Activated CD4-positive, alpha-beta T cell treated with anti-CD3 and anti-CD28 coated beads for 4 hours (primary cell): ENCODE measurements around the gene SOX30.

Experiments used
- DNase-seq, 2 donors: peaks; one replicate each; pipeline ENCODE4 v3.0.0-alpha.2; 2020

The SOX30 gene

DNA sequence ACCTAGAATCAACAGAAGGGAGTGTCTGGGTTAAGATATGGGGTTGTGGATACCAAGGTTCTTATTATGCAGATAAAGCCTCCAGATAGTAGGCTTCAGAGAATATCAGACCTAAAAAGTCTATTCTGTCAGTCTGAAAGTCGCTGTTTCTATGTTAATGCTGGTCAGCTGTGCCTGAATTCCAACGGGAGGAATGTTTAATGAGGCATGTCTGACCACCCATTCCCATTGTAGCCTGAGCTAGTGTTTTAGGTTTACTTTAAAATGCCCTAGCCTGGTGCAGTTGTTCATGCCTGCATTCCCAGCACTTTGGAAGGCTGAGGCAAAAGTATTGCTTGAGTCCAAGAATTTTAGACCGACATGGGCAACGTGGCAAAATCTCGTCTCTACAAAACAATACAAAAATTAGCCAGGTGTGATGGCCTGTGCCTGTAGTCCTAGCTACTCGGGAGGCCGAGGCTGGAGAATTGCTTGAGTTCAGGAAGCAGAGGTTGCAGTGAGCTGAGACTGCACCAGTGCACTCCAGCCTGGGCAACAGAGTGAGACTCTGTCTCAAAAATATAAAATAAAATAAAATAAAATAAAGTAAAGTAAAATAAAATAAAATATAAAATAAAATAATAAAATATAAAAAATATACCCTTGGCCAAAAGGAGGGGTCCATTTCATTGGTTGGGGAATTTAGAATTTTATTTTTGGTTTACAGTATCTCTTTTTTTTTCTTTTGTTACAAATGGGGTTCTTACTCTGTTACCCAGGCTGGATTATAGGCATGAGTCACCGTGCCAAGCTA, 7.8 kb upstream of the SOX30 start:
- no peak for DNase-seq

DNA sequence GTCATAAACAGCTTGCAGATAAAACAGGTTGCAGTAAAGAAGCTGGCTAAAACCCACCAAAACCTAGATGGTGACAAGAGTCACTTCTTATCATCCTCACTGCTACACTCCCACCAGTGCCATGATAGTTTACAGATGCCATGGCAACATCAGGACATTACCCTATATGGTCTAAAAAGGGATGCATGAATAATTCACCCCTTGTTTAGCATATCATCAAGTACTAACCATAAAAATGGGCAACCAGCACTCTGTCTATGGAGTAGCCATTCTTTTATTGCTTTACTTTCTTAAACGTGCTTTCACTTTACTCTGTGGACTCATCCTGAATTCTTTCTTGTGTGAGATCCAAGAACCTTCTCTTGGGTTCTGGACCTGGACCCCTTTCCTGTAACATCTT, 6.7 kb upstream of the SOX30 start:
- DNase-seq = no peak

DNA sequence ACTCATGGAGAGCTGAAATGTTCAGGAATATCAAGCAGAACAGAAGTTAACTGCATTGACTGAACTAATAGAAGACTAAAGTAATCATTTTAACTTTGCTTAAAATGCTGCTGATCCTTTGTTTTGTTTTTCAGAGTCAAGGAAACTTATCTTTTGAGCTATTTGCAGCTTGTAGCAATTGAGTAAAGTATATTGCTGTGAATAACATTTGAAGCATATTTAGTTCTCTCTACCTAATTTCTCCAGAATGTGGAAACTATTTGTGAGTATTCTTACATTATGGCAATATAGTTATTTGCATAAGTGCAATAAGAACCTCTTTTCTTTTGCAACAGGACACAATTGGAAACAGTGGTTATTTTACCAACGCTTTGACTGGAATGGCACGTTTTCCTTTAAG, 5.3 kb upstream of the SOX30 start:
- DNase-seq = no peak

DNA sequence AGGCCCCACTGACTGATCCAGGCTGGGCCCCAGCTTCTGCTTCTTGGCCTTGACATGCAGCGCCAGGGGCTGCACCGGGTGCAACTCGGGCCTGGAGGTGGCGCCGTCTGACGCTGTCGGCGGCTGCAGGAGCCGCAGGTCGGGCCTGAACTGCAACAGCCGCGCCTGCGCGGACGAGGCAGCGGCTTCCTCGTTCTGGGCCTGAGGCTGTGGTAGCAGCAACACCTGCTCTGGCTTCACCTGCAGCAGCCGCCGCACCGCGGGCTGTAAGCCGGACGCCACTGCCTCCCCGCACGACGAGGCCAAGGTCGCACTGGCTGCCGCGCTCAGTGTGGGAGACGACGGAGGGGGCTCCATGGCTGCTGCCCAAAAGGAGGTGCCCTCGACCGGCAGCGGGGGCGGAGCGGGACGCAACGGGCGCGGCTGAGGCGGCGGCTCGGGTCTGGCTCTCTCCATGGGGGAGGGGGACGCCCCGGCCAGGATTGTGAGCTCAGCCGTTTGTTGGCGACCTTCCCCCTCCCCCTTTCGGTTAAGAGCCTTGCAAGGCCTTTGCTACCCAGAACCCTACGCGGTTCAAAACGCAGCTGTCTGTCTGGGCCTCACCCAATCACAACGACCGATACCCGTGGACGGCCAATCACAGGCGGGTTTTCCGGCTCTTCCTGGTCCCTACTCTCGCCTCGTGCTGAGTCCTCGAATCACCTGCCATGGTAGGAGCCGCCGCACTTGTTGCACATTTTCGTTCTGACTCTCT, 438 bp downstream of the SOX30 start:
- DNase-seq = peak; percentile 77 to 82

DNA sequence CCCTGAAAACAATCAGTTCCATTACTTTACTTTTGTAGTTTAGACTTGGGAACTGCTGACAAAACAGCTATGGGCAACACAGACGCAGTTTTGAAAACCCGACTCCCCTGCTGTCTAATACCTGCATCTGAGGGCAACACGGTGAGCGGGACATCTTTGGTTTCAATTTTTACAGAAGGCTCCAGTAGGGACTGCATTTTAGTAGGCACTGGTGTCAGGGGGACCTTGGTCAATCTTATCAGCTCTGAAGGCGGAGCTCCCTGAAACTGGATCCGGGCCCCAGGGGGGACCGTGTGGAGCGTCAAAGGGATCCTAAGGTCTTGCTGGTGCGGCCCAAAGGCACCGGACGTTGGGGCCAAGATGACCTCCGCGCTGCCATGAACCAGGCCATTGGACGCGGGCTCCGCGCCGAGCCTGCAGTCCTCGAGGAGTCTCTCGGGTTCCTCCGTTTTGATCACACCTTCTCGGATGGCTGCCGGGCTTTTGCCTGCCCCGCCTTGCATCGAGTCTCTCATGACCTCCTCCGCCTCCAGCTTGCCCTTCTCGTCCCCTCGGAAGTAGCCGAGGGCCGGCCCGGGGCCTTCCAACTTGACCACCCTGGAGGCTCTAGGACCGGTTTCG, 1.1 kb downstream of the SOX30 start:
- no peak for DNase-seq

DNA sequence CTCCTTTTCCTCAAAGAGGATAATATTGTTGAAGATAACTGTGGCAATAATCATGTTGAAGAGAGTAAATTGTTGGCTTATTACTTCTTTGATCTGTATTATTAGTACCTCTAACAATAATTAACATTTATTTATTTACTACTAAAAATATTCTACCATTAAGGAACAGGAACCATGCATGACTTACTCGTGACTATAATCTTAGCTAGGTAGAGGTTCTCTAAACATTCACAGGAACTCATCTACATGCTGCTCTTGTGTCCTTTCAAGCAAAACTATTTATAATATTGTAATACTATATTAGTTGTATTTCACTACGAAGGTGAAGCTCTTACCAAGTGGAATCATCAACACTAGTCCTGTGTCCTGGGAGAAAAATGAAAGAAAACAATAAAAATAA, 3.1 kb downstream of the SOX30 start:
- no peak for DNase-seq

DNA sequence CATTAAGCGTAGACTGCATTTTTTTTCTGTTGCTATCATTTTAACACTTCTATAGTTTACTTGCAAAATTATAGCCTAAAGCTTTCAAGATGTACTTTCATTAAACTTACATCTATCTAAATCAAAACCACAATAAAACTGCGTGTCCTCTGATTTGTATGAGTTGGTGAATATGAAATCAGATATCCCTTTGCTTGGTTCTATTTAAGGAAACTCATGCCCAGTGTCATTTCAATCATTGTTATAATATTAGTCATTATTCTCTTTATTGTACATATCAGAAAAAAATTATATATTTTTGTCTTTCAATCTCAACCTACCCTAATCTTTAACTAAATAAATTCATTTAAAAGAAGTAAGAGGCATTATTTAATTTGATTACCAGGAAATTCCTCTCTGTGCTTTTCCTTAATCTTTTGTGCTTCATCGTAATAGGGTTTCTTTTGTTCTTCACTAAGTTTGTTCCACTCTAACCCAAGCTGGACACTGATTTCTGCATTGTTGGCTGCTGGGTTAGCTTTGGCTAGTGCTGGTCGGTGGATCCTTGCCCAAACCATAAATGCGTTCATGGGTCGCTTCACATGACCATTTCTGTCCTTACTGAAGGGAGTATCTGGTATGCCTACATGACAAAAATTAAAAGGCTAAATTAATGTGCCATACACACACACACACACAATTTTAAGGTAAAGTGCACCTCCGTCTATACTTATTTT, 3.8 kb downstream of the SOX30 start:
- no peak for DNase-seq

DNA sequence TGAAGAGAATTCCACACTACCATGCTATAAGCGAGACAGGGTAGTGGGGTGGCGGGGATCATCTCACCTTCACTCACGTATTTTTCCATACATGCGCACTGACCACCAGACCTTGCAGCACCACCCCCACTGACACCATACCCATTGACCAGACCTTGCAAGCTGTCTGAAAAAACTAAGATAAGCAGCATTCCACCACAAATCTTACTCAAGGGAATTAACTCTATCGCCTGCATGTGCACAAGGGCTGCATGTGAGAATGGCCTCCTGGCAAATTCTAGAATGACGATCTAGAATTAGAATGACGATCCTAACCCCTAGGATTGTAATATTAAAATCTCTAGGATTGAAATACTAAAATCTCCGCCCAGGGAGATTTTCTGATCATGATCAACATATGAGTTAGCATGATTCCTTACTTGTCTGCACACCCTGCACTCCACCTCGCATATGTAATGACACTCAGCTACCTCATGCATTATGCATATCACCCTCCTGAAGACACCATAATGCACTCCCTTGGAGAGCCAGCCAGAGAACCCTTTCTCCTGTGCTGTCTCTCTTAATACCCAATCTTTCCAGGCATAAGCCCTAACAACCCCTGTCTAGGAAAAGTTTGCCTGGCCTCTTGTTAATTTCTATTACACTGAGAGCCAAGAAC, 11.7 kb downstream of the SOX30 start:
- DNase-seq = no peak

DNA sequence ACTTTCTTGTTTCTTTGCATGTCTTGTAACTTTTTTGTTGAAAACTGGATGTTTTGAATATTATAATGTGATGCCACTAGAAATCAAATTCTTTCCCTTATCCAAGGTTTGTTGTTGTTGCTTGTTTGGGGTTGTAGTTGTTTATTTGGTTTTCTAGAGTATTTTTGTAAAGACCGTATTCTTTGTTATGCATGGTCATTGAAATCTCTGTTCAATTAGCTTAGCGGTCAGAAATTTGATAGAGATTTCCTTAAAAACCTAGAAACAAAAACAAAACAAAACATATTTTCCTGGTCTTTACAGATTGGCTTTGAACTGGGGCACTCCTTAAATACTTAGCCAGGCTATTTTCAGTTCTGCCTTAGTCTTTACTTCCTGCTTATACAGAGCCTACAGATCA, 21.9 kb downstream of the SOX30 start:
- no peak for DNase-seq

DNA sequence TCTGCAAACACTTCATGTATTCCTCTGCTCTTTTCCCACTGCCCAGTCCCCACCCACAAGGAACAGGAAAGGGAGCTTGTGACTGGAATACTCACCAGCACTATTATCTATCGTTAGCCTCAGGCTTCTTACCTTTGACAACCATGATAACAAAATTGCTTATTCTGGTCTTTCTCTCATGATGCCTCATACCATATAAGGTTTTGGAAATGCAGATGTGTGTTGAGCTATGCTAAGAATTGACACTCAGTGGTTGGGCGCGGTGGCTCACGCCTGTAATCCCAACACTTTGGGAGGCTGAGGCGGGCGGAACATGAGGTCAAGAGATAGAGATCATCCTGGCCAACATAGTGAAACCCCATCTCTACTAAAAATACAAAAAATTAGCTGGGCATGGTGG, 25.4 kb downstream of the SOX30 start:
- no peak for DNase-seq

DNA sequence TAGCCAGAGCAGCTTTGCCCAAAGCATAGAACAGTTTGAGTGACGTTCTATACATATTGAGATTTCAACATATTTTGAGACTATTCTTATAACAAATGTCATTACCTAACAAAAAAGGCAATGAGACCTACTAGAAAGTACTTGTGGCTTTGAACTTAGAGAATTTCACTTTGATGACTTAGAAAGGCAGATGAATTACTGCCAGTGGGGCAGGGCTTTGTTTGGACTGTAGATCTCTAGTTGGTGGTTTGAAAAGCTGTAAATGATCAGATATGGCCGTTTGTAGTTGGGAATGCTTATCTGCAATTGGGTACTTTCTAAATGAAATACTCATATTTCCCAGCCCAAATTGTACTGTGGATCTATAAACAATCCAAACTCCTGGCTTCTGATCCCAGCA, 28.1 kb downstream of the SOX30 start:
- no peak for DNase-seq

DNA sequence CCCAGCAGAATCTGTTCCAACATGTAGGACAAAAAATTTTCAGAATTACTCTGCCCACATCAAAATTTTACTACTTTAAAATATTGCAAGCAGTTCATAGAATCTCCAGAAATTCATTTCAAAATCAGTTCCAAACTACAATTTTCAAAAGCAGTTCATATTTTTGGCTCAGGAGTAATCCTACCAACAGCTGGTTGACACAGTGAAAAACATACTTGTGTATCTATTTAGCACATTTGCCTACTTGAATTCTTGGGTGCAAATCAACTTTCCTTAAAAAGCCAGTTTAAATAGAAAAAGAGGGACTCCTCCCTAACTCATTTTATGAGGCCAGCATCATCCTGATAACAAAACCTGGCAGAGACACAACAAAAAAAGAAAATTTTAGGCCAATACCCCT, 31.5 kb downstream of the SOX30 start:
- no peak for DNase-seq

DNA sequence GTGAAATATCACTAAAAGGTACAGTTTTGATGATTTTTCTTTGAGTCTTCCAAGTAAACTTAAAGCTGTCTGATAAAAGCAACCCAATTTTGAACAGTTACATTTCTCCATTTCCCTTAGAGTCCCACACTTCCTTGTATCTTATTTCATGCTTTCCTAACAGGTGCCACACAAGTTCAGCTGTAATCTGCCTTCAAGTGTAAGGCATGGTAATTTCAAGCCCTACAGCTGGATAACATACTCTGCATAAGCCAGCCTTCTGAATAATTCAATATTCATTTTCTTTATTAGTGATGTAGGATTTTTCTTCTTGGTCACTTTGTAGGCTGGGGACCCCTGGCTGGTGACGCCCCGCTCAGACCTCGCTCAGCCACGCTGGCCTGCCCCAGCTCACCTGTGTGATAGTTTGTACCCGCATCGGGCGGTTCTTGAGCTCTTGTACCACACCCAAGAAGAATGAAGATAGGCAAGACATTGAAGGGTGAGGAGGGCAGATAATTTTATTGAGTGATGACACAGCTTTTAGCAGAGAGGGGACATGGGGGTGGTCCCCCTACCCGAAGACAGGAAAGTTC, 34.0 kb downstream of the SOX30 start:
- DNase-seq = no peak

DNA sequence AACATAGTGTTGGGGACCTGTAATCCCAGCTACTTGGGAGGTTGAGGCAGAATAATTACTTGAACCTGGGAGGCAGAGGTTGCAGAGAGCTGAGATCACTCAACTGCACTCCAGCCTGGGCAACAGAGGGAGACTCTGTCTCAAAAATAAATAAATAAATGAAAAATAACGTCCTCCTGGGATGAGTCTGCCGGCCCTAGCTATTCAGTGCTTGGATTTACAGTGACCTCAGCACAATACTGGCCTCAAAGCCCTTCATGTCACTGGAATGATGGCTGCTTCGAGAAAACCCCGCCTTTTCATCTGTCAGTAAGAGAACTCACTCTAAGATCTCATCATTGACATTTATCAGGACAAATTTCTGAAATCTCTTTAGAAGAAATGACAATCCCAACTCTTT, 35.5 kb downstream of the SOX30 start:
- no peak for DNase-seq

DNA sequence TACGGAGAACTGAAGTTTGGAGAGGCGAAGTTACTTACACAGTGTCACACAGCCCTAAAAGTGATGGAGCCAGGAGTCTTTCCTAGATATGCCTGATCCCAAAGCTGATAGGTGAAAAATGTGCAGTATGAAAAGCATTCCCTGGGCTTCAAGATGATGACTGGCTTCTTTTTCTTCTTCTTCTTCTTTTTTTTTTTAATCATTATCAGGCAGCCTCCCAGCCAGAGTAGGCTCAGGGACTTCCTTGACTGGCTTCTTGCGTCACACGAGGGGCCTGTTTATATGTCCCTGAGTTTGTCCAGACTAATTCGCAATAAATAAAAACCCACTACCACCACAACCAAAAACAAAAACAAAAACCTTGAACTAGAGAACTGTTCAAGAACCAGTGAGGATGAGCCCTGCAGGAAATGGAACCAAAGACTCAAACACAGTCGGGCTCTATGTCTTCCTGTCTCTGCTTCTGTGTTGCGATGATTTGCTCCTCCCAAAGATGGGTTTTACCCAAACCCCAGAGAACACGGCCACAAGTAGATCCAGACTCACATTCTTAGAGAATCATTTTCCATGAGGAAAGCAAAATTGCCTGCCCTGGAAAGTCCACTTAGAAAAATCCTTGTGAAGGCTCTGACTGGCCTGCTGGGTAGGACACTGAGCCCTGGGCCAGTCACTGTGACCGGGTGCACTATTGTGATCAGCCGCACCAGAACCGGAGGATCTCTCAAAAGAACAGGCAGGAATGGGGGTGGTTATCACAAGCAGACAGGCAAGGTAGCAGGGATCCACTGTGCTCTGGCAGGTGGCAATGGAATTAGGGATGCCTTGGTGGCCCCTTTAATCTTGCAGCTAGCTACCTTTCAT, 38.6 kb downstream of the SOX30 start:
- DNase-seq = peak; percentile 16 to 27

DNA sequence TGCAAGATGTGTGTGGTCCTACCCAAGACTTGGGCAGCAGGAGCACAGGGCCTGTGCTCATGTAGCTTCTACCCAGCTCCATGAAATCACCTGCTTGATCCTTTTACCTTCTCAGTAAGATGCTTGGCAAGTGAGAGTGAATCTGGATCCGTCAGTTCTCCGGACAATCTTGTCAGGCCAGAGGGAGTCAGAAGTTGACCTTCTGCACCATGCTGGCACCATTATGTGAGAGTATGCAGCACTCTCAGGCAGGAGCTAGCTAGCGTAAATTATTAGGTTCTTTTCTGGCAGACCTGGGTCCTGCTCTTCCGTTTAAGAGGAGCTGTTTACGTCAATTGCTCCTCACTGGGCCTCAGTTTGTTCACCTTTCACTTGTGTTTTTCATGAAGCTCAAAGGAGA, 39.7 kb downstream of the SOX30 start:
- DNase-seq = no peak

DNA sequence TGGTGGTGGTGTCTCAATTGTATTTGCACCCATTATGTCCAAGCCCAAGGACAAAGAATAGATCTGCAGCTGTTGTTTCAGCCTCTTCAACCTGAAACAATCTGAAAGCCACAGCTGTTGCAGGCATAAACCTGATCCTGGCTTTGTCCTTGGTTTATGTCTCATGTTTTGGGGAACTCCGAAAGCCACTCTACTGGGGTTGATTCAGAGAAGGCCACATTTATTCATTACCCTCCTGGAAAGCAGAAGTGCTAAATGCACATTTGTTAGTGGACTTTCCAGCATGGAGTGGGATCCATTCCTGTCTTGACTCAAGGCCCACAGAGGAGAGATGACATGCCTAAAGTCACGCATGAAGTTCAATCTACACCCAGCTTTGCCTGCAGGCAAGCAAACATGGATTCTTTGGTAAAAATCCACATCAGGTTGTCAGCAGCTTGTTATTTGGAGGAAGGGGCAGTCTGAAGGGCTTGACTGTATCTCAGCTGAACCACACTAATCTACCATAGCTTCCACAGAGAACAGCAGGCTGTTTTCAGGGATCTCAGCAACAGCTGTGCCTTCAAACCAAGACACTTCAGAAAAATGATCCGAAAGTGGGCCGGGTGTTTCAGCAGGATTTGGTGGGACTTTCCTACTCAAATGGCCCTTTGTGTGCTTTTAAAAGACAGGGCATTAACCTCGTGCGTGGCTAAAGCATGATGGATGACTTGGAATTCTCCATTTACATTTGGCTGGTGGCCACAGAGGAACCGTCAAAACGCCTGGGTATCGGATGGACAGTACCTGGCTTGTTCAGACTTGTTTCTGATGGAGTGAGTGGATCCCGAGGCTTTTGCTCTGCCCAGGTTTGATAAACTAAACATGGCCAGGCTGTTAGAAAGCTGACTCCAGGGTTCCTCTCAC, 40.4 kb downstream of the SOX30 start:
- no peak for DNase-seq

DNA sequence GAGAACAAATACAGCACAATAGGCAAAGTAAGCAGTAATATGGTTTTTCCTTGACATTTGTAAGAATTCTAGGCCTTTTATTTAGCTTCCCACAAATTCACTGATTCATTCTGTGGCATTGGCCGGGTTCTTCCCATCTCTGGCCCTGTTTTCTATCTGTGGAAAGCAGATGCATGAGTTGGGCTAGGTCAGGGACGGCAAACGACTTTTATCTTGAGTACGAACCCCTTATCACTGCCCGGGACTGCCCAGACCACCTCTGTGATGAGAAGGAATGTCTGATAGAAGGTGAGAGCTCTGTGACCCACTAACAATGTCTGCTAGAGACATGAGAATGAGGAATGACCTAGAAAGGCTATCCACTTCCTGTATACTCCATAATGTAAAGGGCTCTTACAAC, 41.2 kb downstream of the SOX30 start:
- DNase-seq = no peak

DNA sequence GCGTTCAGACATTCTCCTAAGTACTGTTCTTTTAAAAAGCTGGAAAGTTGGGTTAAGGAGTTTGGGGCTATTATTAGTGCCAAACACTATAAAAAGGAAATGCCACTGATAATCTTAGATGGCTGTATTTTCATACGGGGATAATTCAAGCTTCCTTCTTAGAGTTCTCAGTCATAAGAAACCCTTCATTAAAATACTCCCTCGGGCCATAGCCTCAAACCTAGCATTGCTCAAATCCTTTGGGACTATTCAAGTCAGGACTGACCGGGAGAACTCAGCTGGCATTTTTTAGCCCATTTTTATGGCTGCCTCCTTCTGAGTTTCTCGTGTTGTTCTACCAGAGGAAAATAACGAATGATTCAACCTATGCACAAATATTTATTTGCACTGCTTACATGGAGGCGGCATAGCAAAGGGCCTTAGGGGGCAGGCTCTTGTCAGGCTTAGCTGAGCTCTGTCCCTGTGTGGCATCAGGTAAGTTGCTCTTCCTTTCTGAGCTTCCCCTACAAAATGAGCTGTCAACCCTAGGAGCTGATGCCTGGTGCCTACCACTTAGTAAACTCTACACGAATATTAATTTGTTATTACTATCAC, 43.2 kb downstream of the SOX30 start:
- no peak for DNase-seq
